Thyroid gland (tissue), 4 donors: ENCODE results near the gene GRIP2.

Source experiments
- POLR2A ChIP-seq, 2 donors: fragments of 450-650 bp; IDR thresholded peaks; one replicate each; pipeline ENCODE4 v1.6.1; 2017; ENCODE audit warnings: antibody characterized with exemption in 2 of 2, mild to moderate bottlenecking in 2 of 2, moderate library complexity in 1 of 2
- TF ChIP-seq, protein P1 (sequence below), 6 experiments: fragments of 200-600 bp in 3 of 6; fragments of 450-650 bp in 3 of 6; sonication (generic) in 3 of 6; IDR thresholded peaks; one replicate each; pipeline ENCODE4 v1.5.1; 2016 to 2019; ENCODE audit warnings: antibody characterized with exemption in 6 of 6, mild to moderate bottlenecking in 2 of 6, inconsistent platforms in 1 of 6, moderate library complexity in 1 of 6

DNA sequence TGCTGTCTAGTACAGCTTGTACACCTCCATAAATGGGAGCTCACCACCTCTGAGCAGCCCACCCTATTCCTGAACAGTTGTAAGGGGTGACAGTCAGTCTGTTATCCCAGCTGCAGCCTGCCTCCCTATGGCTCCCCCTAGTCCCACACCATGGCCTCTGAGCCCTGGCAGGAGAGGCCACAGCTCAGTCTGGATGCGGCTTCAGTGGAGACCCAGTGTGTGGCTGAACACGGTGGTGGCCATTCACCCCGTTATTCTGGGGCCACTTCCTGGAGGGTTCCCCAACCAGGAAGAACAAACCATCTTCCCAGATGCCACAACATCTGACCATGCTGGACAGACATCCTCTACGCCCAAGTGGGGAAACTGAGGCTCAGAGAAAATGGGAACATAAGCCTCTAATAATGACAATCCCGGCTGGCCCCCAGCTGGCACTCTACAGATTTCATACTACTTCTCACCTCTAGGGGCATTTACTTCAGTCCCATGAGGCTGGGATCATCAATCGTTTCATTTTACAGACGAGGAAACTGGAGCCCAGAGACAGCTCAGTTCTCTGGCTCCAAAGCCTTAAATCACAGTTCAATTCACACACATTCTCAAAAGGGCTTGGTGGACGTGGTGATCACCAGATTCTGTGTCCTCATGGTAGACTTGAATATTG, 9.2 kb upstream of the GRIP2 start:
- TF ChIP-seq, protein P1, sequence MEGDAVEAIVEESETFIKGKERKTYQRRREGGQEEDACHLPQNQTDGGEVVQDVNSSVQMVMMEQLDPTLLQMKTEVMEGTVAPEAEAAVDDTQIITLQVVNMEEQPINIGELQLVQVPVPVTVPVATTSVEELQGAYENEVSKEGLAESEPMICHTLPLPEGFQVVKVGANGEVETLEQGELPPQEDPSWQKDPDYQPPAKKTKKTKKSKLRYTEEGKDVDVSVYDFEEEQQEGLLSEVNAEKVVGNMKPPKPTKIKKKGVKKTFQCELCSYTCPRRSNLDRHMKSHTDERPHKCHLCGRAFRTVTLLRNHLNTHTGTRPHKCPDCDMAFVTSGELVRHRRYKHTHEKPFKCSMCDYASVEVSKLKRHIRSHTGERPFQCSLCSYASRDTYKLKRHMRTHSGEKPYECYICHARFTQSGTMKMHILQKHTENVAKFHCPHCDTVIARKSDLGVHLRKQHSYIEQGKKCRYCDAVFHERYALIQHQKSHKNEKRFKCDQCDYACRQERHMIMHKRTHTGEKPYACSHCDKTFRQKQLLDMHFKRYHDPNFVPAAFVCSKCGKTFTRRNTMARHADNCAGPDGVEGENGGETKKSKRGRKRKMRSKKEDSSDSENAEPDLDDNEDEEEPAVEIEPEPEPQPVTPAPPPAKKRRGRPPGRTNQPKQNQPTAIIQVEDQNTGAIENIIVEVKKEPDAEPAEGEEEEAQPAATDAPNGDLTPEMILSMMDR (IDR thresholded peaks at IDR 0.05), result no peak
- no peak for TF ChIP-seq POLR2A (IDR thresholded peaks at IDR 0.05)
